HUES48 (cell line): ENCODE measurements around the gene EGLN3.

ENCODE experiments used
- H3K27ac ChIP-seq: one replicate; pipeline ENCODE4 v1.7.0; 2013; ENCODE audit warnings: low read depth, low read length, inconsistent platforms
- H3K27me3 ChIP-seq: 2 replicates; pipeline ENCODE4 v1.6.1; 2013; ENCODE audit warnings: mild to moderate bottlenecking, low read length; ENCODE audit not compliant: control insufficient read depth, insufficient read depth
- H3K36me3 ChIP-seq: 2 replicates; pipeline ENCODE4 v1.6.1; 2013; ENCODE audit warnings: low read length; ENCODE audit not compliant: control insufficient read depth, insufficient read depth
- H3K4me1 ChIP-seq: 2 replicates; pipeline ENCODE4 v1.6.1; 2013; ENCODE audit warnings: mild to moderate bottlenecking, low read length; ENCODE audit not compliant: control insufficient read depth, insufficient read depth
- H3K4me3 ChIP-seq: 2 replicates; pipeline ENCODE4 v1.5.1; 2013; ENCODE audit warnings: mild to moderate bottlenecking, low read depth, low read length
- H3K9ac ChIP-seq: 2 replicates; pipeline ENCODE4 v1.6.1; 2013; ENCODE audit warnings: mild to moderate bottlenecking, low read depth, low read length, moderate library complexity
- H3K9me3 ChIP-seq: 2 replicates; pipeline ENCODE4 v1.6.1; 2013; ENCODE audit warnings: low read length; ENCODE audit not compliant: control insufficient read depth, insufficient read depth

The EGLN3 gene

GRCh38 chr14:33948145-33948868, 2.6 kb downstream of the EGLN3 start:
- Histone ChIP-seq H3K4me1 (peaks cover 48% of the 10 kb centered on the region), H3K36me3 (0 out of 2 replicates have a peak, but pooled peaks cover 6% of the 10 kb centered on the region), H3K9ac (no peak overlapping the region), H3K27me3 (peaks cover 19% of the 10 kb centered on the region), H3K4me3 (peak overlapping the region; percentile 87), H3K27ac (no peak overlapping the region), H3K9me3 (no peaks in the 10 kb centered on the region)

- H3K36me3 ChIP-seq, result 0 out of 2 replicates have a peak, but pooled peaks cover 6% of the 10 kb centered on the region
- no peak overlapping the region; the same call in 1 of the 2 replicates for H3K4me3 ChIP-seq
- H3K9me3 ChIP-seq, result no peaks in the 10 kb centered on the region
- H3K27ac ChIP-seq, result no peak overlapping the region
- peaks cover 52% of the 10 kb centered on the region for H3K4me1 ChIP-seq
- H3K27me3 ChIP-seq, result peaks cover 19% of the 10 kb centered on the region
- no peak overlapping the region for H3K9ac ChIP-seq
Observed at GRCh38 chr14:33946679-33947476, 4.0 kb downstream of the EGLN3 start.

- Histone ChIP-seq H3K4me3 (no peak overlapping the region), H3K4me1 (peaks cover 59% of the 10 kb centered on the region), H3K36me3 (0 out of 2 replicates have a peak, but pooled peaks cover 6% of the 10 kb centered on the region), H3K9ac (no peak overlapping the region), H3K9me3 (no peaks in the 10 kb centered on the region), H3K27ac (no peak overlapping the region), H3K27me3 (peaks cover 18% of the 10 kb centered on the region)
Observed at GRCh38 chr14:33945210-33946088, 5.4 kb downstream of the EGLN3 start.

GRCh38 chr14:33943096-33943883, 7.6 kb downstream of the EGLN3 start:
- no peaks in the 10 kb centered on the region for H3K9me3 ChIP-seq
- no peak overlapping the region for H3K4me3 ChIP-seq
- H3K27ac ChIP-seq, result no peak overlapping the region
- H3K9ac ChIP-seq, result no peak overlapping the region
- peaks cover 6% of the 10 kb centered on the region; the same call in 1 of the 2 replicates for H3K36me3 ChIP-seq
- H3K4me1 ChIP-seq, result peaks cover 63% of the 10 kb centered on the region
- H3K27me3 ChIP-seq, result no peaks in the 10 kb centered on the region

GRCh38 chr14:33941718-33942117, 9.2 kb downstream of the EGLN3 start:
- Histone ChIP-seq H3K27me3 (no peaks in the 10 kb centered on the region), H3K4me3 (no peak overlapping the region), H3K4me1 (peaks cover 67% of the 10 kb centered on the region), H3K27ac (no peak overlapping the region), H3K9me3 (no peaks in the 10 kb centered on the region), H3K36me3 (peaks cover 6% of the 10 kb centered on the region; the same call in 1 of the 2 replicates), H3K9ac (no peak overlapping the region)

- Histone ChIP-seq H3K4me3 (no peak overlapping the region), H3K27ac (peak overlapping the region; percentile 54), H3K36me3 (peaks cover 4% of the 10 kb centered on the region; the same call in 1 of the 2 replicates), H3K27me3 (no peaks in the 10 kb centered on the region), H3K4me1 (peaks cover 71% of the 10 kb centered on the region), H3K9me3 (no peaks in the 10 kb centered on the region), H3K9ac (no peak overlapping the region)
Observed at GRCh38 chr14:33940561-33941011, 10.3 kb downstream of the EGLN3 start.

GRCh38 chr14:33938131-33938949, 12.5 kb downstream of the EGLN3 start:
- Histone ChIP-seq H3K36me3 (no peaks in the 10 kb centered on the region; the same call in 1 of the 2 replicates), H3K27ac (peak overlapping the region; percentile 93), H3K27me3 (no peaks in the 10 kb centered on the region), H3K4me3 (peak overlapping the region; percentile 39), H3K4me1 (peaks cover 77% of the 10 kb centered on the region), H3K9me3 (no peaks in the 10 kb centered on the region), H3K9ac (peak overlapping the region; percentile 61)

- Histone ChIP-seq H3K4me1 (peaks cover 86% of the 10 kb centered on the region), H3K36me3 (no peaks in the 10 kb centered on the region; the same call in 1 of the 2 replicates), H3K9ac (no peak overlapping the region), H3K4me3 (peak overlapping the region; percentile 10; the same call in 1 of the 2 replicates), H3K27me3 (no peaks in the 10 kb centered on the region), H3K9me3 (no peaks in the 10 kb centered on the region), H3K27ac (peak overlapping the region; percentile 93)
Observed at GRCh38 chr14:33936391-33936790, 14.5 kb downstream of the EGLN3 start.

- no peak overlapping the region for H3K27ac ChIP-seq
- H3K9ac ChIP-seq, result no peak overlapping the region
- peaks cover 6% of the 10 kb centered on the region for H3K36me3 ChIP-seq
- no peak overlapping the region for H3K4me3 ChIP-seq
- no peaks in the 10 kb centered on the region for H3K27me3 ChIP-seq
- no peaks in the 10 kb centered on the region for H3K9me3 ChIP-seq
- H3K4me1 ChIP-seq, result peaks cover 77% of the 10 kb centered on the region
Observed at GRCh38 chr14:33934938-33935337, 15.9 kb downstream of the EGLN3 start.
